ENCODE measurements around the gene USF2. TPM values are rescaled to one million over a fixed set of nuclear protein-coding genes. Genes with fewer than 3 reads are reported as not detected.
A peak's percentile ranks its signal among the peaks of the same experiment; 100 is the strongest.
"Not testable (repeated sequence)": the region's sequence is repeated elsewhere in the genome, so short reads cannot be mapped to it uniquely, and the experiment has no call there.

Gene USF2
- total and polyA plus RNA-seq, 12 donors = 125 to 185 (median 151) TPM

DNA sequence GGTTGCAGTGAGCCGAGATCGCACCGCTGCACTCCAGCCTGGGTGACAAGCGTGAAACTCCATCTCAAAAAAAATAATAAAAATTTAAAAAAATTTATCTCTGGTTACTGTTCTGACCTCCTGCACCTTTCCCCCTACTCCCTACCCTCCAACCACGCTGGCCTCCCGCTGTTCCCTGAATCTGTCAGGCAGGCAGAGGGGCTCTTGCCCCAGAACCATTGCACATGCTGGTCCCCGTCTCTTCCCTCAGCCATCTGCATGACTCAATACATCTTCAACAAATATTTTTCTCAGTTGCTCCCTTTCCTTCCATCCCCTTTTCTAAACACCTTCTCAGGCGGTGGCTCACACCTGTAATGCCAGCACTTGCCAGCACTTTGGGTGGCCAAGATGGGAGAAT is 39.2 kb upstream of the USF2 start:
- H3K27ac ChIP-seq = no peak overlapping the region
- ATAC-seq (no peak), DNase-seq (no peak)
- intact Hi-C loops (cut with DNase I) = no loop called here
- no peaks in the 10 kb centered on the region for H3K36me3 ChIP-seq
- no peaks in the 10 kb centered on the region for H3K9me3 ChIP-seq
- 95% methylated on average over 8 of the region's 8 CpGs for WGBS, 2 donors
- TF ChIP-seq, protein P1, sequence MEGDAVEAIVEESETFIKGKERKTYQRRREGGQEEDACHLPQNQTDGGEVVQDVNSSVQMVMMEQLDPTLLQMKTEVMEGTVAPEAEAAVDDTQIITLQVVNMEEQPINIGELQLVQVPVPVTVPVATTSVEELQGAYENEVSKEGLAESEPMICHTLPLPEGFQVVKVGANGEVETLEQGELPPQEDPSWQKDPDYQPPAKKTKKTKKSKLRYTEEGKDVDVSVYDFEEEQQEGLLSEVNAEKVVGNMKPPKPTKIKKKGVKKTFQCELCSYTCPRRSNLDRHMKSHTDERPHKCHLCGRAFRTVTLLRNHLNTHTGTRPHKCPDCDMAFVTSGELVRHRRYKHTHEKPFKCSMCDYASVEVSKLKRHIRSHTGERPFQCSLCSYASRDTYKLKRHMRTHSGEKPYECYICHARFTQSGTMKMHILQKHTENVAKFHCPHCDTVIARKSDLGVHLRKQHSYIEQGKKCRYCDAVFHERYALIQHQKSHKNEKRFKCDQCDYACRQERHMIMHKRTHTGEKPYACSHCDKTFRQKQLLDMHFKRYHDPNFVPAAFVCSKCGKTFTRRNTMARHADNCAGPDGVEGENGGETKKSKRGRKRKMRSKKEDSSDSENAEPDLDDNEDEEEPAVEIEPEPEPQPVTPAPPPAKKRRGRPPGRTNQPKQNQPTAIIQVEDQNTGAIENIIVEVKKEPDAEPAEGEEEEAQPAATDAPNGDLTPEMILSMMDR (IDR thresholded peaks at IDR 0.05) = no peak
- no peaks in the 10 kb centered on the region for H3K27me3 ChIP-seq
- H3K4me3 ChIP-seq = no peak overlapping the region
- peaks cover 0 to 9% (median 0%) of the 10 kb centered on the region in 9 donors for H3K4me1 ChIP-seq

DNA sequence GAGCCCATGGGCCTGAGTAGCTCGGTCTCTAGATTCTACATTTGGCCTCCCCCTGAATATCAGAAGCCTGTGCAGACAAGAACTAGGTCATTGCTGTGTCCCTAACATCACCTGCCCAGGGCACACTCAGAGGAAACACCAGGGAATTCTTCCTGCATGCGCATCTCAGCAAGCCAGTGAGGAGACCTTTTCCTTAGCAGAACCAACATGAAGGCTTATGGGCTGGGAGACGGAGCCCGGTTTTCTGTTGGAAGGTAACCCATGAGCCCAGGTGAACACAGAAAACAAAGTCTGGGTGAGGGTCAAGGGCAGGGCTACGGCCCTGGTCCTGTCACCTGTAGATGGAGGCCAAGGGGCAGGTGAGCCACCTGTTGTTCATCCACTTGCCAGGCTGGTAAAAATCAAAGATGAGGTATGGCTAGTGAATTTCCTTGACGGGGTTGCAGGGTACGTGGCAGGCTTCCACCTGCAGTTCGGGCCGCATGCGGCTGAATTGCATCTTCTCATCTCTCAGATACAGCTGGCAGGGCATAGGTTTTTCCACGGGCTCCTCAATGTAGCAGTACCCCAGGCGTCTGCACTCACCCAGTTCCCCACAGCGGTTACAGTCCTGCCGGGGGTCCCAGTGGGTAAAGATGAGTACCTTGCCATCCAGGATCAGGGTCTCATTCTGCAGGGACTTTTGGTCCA is 36.7 kb upstream of the USF2 start:
- ATAC-seq = no peak
- DNase-seq = no peak
- no peaks in the 10 kb centered on the region for H3K4me1 ChIP-seq
- 88 to 95% methylated on average over 14 of the region's 14 CpGs for WGBS, 2 donors
- no peak overlapping the region for H3K4me3 ChIP-seq
- no peaks in the 10 kb centered on the region for H3K27me3 ChIP-seq
- H3K9me3 ChIP-seq = no peaks in the 10 kb centered on the region
- no peaks in the 10 kb centered on the region for H3K36me3 ChIP-seq
- intact Hi-C loops (cut with DNase I) = no loop called here
- no peak overlapping the region for H3K27ac ChIP-seq
- TF ChIP-seq, protein P1 (IDR thresholded peaks at IDR 0.05) = no peak

DNA sequence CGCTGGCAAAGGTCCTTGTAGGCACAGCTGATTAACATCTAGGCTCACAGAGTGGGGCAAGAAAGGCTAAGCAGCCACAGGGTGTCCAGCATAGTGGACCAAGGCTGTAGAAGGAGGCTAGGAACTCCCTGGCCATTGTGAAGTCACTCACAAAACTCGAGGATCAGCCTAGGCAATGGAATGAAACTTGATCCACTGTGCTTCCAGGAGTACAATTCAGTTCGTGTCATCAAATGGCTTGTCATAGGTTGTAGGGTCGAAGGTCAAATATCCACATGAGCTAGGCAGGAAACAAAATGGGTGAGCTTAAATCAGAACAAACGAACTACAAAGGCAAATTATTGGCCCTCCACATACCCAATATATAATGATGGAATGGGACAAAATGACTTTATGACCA is 35.9 kb upstream of the USF2 start:
- Histone ChIP-seq H3K9me3 (no peaks in the 10 kb centered on the region), H3K4me3 (no peak overlapping the region), H3K36me3 (no peaks in the 10 kb centered on the region), H3K27ac (no peak overlapping the region), H3K27me3 (no peaks in the 10 kb centered on the region), H3K4me1 (no peaks in the 10 kb centered on the region)
- intact Hi-C loops (cut with DNase I) = no loop called here
- ATAC-seq = no peak
- DNase-seq = no peak
- TF ChIP-seq, protein P1 (IDR thresholded peaks at IDR 0.05) = no peak
- 70 to 73% methylated on average over 5 of the region's 5 CpGs for WGBS, 2 donors

DNA sequence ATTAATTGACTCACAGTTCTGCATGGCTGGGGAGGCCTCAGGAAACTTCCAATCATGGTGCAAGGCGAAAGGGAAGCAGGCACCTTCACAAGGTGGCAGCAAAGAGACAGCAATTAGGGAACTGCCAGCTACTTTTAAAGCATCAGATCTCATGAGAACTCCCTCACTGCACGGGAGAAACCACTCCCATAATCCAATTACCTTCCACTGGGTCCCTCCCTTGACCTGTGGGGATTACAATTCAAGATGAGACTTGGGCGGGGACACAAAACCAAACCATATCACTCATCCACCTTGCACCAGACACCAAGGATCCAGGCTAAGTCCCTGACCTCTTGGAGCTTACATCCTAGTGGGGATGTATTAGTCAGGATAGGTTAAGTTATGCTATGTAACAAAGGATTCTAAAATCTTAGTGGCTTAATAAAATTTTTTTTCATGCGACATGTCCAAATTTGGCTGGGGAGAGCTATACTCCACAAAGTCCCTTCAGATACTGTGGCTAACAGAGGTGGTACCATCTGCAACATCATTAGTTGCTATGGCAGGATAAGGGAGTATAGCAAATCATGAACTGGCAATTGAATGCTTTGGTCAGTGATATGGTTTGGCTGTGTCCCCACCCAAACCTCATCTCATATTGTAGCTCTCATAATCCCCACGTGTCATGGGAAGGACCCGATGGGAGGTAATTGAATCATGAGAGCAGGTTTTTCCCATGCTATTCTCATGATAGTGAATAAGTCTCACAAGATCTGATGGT is 31.9 kb upstream of the USF2 start:
- Histone ChIP-seq H3K27me3 (peaks cover 0 to 4% (median 0%) of the 10 kb centered on the region in 7 donors), H3K27ac (no peak overlapping the region), H3K4me3 (no peak overlapping the region), H3K9me3 (peaks cover 0 to 15% (median 9%) of the 10 kb centered on the region in 11 donors), H3K4me1 (peaks cover 0 to 11% (median 0%) of the 10 kb centered on the region in 9 donors), H3K36me3 (no peaks in the 10 kb centered on the region)
- ATAC-seq (peak in 1 of 8 donors; percentile 13), DNase-seq (no peak)
- WGBS, 2 donors = 75 to 78% methylated on average over 6 of the region's 6 CpGs
- intact Hi-C loops (cut with DNase I) = no loop called here
- TF ChIP-seq, protein P1 (IDR thresholded peaks at IDR 0.05) = peak in 4 of 9 donors; percentile 20 to 25 (median 23)

DNA sequence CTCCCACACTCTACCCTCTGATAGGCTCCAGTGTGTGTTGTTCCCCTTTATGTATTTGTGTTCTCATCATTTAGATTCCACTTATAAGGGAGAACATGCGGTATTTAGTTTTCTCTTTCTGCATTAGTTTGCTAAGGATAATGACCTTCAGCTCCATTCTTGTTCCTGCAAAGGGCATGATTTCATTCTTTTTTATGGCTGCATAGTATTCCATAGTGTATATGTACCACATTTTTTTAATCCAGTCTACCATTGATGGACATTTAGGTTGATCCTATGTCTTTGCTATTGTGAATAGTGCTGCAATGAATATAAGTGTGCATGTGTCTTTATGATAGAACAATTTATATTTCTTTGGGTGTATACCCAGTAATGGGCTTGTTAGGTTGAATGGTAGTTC is 29.2 kb upstream of the USF2 start:
- WGBS, 2 donors = 82 to 89% methylated on average over 1 of the region's 1 CpG
- peaks cover 0 to 22% (median 9%) of the 10 kb centered on the region in 11 donors for H3K9me3 ChIP-seq
- H3K4me3 ChIP-seq; H3K36me3 ChIP-seq; H3K27me3 ChIP-seq; intact Hi-C loops (cut with DNase I); ATAC-seq; DNase-seq; H3K27ac ChIP-seq: not testable (repeated sequence)
- peaks cover 0 to 11% (median 0%) of the 10 kb centered on the region in 9 donors for H3K4me1 ChIP-seq
